Tibial nerve (tissue), 4 donors: ENCODE measurements around the gene IL22RA1. TPM values are rescaled to one million over a fixed set of nuclear protein-coding genes. Genes with fewer than 3 reads are reported as not detected.
A peak's percentile ranks its signal among the peaks of the same experiment; 100 is the strongest.

Experiments
- DNase-seq, 2 donors: peaks; one replicate each; pipeline ENCODE4 v3.0.0-alpha.2; 2019; ENCODE audit warnings: low spot score in 2 of 2
- H3K27ac ChIP-seq, 4 donors: fragments of 200-600 bp; sonication (generic) in 3 of 4; one replicate each; pipeline ENCODE4 v1.5.1; 2017 to 2019; ENCODE audit warnings: mild to moderate bottlenecking in 1 of 4
- H3K27me3 ChIP-seq, 2 donors: fragments of 200-600 bp; sonication (generic) in 1 of 2; one replicate each; pipeline versions ENCODE4 v1.5.1 to v1.6.0; 2017 to 2019
- H3K36me3 ChIP-seq, 3 donors: fragments of 200-600 bp; sonication (generic); one replicate each; pipeline ENCODE4 v1.5.1; 2018 to 2019
- H3K4me1 ChIP-seq, 4 donors: fragments of 200-600 bp; sonication (generic) in 3 of 4; one replicate each; pipeline ENCODE4 v1.5.1; 2017 to 2019
- H3K4me3 ChIP-seq, 4 donors: fragments of 200-600 bp; sonication (generic) in 3 of 4; one replicate each; pipeline ENCODE4 v1.5.1; 2017 to 2019; ENCODE audit warnings: mild to moderate bottlenecking in 1 of 4, moderate library complexity in 1 of 4
- H3K9me3 ChIP-seq, 4 donors: fragments of 200-600 bp; sonication (generic) in 3 of 4; one replicate each; pipeline ENCODE4 v1.5.1; 2017 to 2019
- EP300 ChIP-seq, 2 donors: sonication (generic); formaldehyde crosslinking; IDR thresholded peaks; one replicate each; pipeline ENCODE4 v1.6.1; 2017; ENCODE audit warnings: antibody characterized with exemption in 2 of 2, mild to moderate bottlenecking in 1 of 2
- POLR2A ChIP-seq, 2 donors: fragments of 450-650 bp; IDR thresholded peaks; one replicate each; pipeline ENCODE4 v1.6.1; 2017; ENCODE audit warnings: antibody characterized with exemption in 2 of 2, mild to moderate bottlenecking in 2 of 2, moderate library complexity in 2 of 2
- WGBS, 2 donors: methylation state at CpG; one replicate each; pipeline ENCODE4 v1.1.5; 2018; 5-methylcytosine and 5-hydroxymethylcytosine counted together
- total RNA-seq, 4 donors: library from RNA; depleted of rRNA; stranded (reverse); fragments of >200 nt; gene quantifications; one replicate each; pipeline ENCODE4 v1.1.0, GENCODE V29; 2016
- TF ChIP-seq, protein P1 (sequence below), 5 experiments: fragments of 200-600 bp in 3 of 5; fragments of 450-650 bp in 2 of 5; sonication (generic) in 3 of 5; IDR thresholded peaks; one replicate each; pipeline ENCODE4 v1.5.1; 2016 to 2019; ENCODE audit warnings: antibody characterized with exemption in 5 of 5, mild to moderate bottlenecking in 3 of 5, moderate library complexity in 2 of 5

IL22RA1 gene
- total RNA-seq, 4 donors from 2014 or later, result not detected

DNA sequence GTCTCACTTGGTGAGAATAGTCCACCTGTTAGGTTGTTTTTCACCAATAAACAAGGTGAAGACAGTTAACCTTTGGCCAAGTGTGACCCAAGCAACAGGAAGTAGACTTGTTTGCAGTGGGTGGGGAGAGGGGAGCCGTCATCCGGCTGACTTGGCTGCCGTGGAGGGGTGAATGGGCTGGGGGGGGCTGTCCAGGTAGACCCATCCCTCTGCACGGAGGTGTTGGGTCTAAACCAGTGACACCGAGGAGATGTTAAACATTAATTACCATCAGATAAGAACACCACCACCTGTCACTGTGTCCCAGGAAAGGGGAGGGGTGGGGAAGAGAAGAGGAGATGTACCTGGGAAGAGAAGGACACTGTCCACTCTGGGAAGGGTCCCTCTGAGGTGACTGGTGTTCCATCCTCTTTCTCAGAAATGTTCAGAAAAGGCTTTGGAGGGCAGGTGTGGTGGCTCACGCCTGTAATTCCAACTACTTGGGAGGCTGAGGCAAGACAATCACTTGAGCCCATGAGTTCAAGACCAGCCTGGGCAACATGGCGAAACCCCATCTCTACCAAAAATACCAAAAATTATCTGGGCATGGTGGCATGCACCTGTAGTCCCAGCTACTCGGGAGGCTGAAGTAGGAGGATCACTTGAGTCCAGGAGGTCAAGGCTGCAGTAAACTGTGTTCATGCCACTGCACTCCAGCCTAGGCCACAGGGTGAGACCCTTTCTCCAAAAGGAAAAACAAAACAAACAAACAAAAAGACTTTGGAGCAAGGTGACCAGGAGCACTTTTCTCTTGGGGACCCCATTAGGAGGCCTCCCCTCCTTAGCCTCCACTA is 24.3 kb downstream of the IL22RA1 start:
- 77 to 82% methylated on average over 8 of the region's 8 CpGs for WGBS, 2 donors
- H3K36me3 ChIP-seq, result no peaks in the 10 kb centered on the region
- no peak for DNase-seq
- H3K9me3 ChIP-seq, result no peaks in the 10 kb centered on the region
- no peak overlapping the region for H3K4me3 ChIP-seq
- H3K27ac ChIP-seq, result peak overlapping the region in 1 of 4 donors; percentile 65
- H3K4me1 ChIP-seq, result peaks cover 0 to 16% (median 3%) of the 10 kb centered on the region in 4 donors
- TF ChIP-seq POLR2A (IDR thresholded peaks at IDR 0.05) (no peak), EP300 (IDR thresholded peaks at IDR 0.05) (no peak)
- TF ChIP-seq, protein P1, sequence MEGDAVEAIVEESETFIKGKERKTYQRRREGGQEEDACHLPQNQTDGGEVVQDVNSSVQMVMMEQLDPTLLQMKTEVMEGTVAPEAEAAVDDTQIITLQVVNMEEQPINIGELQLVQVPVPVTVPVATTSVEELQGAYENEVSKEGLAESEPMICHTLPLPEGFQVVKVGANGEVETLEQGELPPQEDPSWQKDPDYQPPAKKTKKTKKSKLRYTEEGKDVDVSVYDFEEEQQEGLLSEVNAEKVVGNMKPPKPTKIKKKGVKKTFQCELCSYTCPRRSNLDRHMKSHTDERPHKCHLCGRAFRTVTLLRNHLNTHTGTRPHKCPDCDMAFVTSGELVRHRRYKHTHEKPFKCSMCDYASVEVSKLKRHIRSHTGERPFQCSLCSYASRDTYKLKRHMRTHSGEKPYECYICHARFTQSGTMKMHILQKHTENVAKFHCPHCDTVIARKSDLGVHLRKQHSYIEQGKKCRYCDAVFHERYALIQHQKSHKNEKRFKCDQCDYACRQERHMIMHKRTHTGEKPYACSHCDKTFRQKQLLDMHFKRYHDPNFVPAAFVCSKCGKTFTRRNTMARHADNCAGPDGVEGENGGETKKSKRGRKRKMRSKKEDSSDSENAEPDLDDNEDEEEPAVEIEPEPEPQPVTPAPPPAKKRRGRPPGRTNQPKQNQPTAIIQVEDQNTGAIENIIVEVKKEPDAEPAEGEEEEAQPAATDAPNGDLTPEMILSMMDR (IDR thresholded peaks at IDR 0.05), result no peak
- peaks cover 0 to 28% of the 10 kb centered on the region in 2 donors for H3K27me3 ChIP-seq

DNA sequence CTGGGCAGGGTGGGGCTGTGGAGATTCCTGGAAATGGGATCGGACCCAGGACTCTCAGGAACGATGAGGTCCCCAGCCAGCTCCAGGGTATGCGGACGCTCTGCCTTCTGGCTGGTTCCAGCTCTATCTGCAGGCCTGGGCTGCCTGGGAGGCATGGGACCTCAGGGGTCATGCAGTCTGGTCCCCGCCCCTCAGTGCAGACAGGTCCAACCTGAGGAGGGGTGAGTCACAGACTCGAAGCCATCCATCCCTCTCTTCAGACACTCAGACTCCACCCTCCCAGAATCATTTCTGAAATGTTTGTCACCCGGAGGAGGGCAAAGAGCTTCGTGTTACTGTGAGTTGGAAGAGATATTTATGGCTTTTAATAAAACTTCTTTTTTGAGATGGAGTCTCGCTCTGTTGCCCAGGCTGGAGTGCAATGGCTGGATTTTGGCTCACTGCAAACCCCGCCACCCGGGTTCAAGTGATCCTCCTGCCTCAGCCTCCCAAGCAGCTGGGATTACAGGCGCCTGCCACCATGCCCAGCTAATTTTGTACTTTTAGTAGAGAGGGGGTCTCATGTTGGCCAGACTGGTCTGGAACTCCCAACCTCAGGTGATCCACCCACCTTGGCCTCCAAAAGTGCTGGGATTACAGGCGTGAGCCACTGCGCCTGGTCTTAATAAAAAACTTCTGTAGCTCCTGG is 25.1 kb downstream of the IL22RA1 start:
- 76 to 79% methylated on average over 14 of the region's 14 CpGs for WGBS, 2 donors
- Histone ChIP-seq H3K36me3 (no peaks in the 10 kb centered on the region), H3K27me3 (peaks cover 0 to 31% of the 10 kb centered on the region in 2 donors), H3K27ac (no peak overlapping the region), H3K9me3 (no peaks in the 10 kb centered on the region), H3K4me3 (no peak overlapping the region), H3K4me1 (peaks cover 0 to 17% (median 3%) of the 10 kb centered on the region in 4 donors)
- TF ChIP-seq EP300 (IDR thresholded peaks at IDR 0.05), result no peak
- TF ChIP-seq POLR2A (IDR thresholded peaks at IDR 0.05), result no peak
- TF ChIP-seq, protein P1 (IDR thresholded peaks at IDR 0.05), result no peak
- no peak for DNase-seq

DNA sequence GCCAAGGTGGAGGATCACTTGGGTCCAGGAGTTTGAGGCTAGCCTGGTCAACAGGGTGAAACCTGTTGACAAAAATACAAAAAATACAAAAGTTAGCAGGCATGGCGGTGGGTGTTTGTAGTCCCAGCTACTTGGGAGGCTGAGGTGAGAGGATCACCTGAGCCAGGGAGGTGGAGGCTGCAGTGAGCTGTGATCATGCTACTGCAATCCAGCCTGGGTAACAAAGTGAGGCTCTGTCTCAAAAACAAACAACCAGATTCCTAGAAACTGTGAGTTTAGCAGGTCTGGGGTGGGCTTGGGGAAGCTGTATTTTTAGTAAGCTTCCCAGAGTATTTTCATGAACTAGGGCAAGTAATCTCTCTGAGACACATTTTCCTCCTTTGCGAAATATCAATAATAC is 25.8 kb downstream of the IL22RA1 start:
- no peak overlapping the region for H3K27ac ChIP-seq
- H3K4me1 ChIP-seq, result peaks cover 0 to 24% (median 5%) of the 10 kb centered on the region in 4 donors
- 90 to 94% methylated on average over 2 of the region's 2 CpGs for WGBS, 2 donors
- H3K27me3 ChIP-seq, result peaks cover 0 to 39% of the 10 kb centered on the region in 2 donors
- no peak for DNase-seq
- H3K9me3 ChIP-seq, result no peaks in the 10 kb centered on the region
- H3K4me3 ChIP-seq, result no peak overlapping the region
- TF ChIP-seq EP300 (IDR thresholded peaks at IDR 0.05) (no peak), POLR2A (IDR thresholded peaks at IDR 0.05) (no peak)
- TF ChIP-seq, protein P1 (IDR thresholded peaks at IDR 0.05), result no peak
- no peaks in the 10 kb centered on the region for H3K36me3 ChIP-seq

DNA sequence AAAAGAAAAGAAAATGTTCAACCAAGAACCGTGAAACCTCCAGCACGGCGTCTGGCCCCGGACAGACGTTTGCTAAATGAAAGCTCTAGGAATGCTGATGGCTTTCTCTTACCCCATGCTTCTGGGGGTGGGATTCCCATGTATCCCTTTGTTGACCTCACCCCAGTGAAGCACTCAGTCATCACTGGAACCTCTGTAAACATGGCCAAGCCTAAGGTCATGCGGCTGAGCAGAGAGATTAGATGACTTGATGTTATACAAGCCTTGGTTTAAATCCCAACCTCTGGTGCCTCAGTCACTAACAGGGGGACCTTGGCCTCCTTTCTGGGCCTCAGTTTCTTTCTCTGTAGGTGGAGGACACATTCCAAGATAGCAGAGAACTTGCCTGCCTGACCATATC is 28.2 kb downstream of the IL22RA1 start:
- Histone ChIP-seq H3K4me3 (no peak overlapping the region), H3K27ac (no peak overlapping the region), H3K36me3 (no peaks in the 10 kb centered on the region), H3K27me3 (peaks cover 0 to 40% of the 10 kb centered on the region in 2 donors), H3K9me3 (no peaks in the 10 kb centered on the region), H3K4me1 (peaks cover 0 to 17% (median 2%) of the 10 kb centered on the region in 4 donors)
- WGBS, 2 donors, result 78 to 85% methylated on average over 6 of the region's 6 CpGs
- no peak for DNase-seq
- TF ChIP-seq POLR2A (IDR thresholded peaks at IDR 0.05), result no peak
- TF ChIP-seq, protein P1 (IDR thresholded peaks at IDR 0.05), result no peak
- no peak for TF ChIP-seq EP300 (IDR thresholded peaks at IDR 0.05)

DNA sequence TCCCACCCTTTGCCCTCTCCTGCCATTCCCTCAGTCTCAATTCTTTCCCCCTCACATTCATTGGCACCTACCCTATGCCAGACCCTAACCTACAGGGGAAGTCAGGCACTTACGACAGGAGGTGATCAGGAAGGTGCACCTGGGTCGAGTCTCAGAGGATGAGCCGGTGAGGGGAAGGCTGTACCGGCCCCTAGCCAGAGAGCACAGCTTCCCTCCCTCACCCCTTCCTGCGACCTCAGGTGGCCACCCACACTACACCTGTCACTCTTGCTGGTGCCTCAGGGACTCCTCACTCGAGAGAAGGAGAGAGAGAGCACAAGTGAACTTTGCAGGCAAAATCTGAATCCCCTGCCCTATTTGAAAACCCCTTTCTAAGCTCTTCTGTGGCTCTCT is 29.3 kb downstream of the IL22RA1 start:
- no peaks in the 10 kb centered on the region for H3K9me3 ChIP-seq

More for the DNA sequence above, 29.3 kb downstream of the IL22RA1 start:
- no peak overlapping the region for H3K27ac ChIP-seq
- H3K36me3 ChIP-seq, result no peaks in the 10 kb centered on the region
- no peak for DNase-seq
- TF ChIP-seq, protein P1 (IDR thresholded peaks at IDR 0.05), result no peak
- WGBS, 2 donors, result 72 to 77% methylated on average over 6 of the region's 6 CpGs
- peaks cover 0 to 12% (median 2%) of the 10 kb centered on the region in 4 donors for H3K4me1 ChIP-seq
- H3K27me3 ChIP-seq, result peaks cover 0 to 40% of the 10 kb centered on the region in 2 donors
- no peak overlapping the region for H3K4me3 ChIP-seq
